Measurements from ENCODE around the gene BCKDHB. TPM values are rescaled to one million over a fixed set of nuclear protein-coding genes. Genes with fewer than 3 reads are reported as not detected.

BCKDHB gene
- polyA plus RNA-seq, 1 of the 3 experiments (the other 2 are of a cell fraction), result 19.9 TPM

DNA sequence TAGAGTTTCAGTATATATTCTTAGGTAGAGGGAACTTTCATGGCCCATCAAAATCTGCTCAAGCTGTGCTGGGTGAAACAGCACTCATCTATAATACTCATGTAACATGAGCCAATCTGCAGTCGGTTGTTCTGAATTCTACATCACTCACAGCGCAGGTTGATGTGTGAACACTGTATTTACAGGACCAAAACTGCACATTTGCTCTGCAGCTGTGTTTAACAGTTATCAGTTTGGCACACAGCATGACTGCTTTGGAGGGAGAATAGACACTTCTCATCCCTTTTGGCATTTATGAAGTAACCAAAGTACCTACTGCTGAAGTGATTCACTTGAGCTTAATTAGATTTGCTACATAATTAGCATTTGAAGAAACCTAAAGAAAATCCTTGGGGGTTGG, 225.1 kb downstream of the BCKDHB start:
- ChIA-PET CTCF (no interaction called here), POLR2A (no interaction called here)
- H3K4me1 ChIP-seq (ENCODE audit: control insufficient read depth in 1 of 2, insufficient read depth in 2 of 2, low read depth in 1 of 2, low read length in 1 of 2), result peaks cover 8 to 14% of the 10 kb centered on the region in 2 experiments; a peak in 3 of 4 replicates
- no peaks in the 10 kb centered on the region for H3K9me2 ChIP-seq
- H3K9ac ChIP-seq, result no peak overlapping the region
- no peaks in the 10 kb centered on the region for H3K9me3 ChIP-seq
- no peak overlapping the region for H3K4me2 ChIP-seq
- DNase-seq, result no peak
- no peak overlapping the region for H2AFZ ChIP-seq (ENCODE audit: low read depth)
- 75% methylated on average over 2 of the region's 2 CpGs for WGBS (ENCODE audit: low lambda C conversion rate)
- H3K36me3 ChIP-seq (replicated peaks in 1 of 2; ENCODE audit: control insufficient read depth in 1 of 2, insufficient read depth in 2 of 2, low read length in 1 of 2), result no peaks in the 10 kb centered on the region
- H3K27ac ChIP-seq (ENCODE audit: low read depth in 2 of 2, low read length in 1 of 2), result no peak overlapping the region
- H4K20me1 ChIP-seq (ENCODE audit: insufficient read depth), result no peaks in the 10 kb centered on the region
- no peak overlapping the region for H3K4me3 ChIP-seq (ENCODE audit: low read depth in 2 of 2, low read length in 1 of 2)
- TF ChIP-seq, protein P1, sequence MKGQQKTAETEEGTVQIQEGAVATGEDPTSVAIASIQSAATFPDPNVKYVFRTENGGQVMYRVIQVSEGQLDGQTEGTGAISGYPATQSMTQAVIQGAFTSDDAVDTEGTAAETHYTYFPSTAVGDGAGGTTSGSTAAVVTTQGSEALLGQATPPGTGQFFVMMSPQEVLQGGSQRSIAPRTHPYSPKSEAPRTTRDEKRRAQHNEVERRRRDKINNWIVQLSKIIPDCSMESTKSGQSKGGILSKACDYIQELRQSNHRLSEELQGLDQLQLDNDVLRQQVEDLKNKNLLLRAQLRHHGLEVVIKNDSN (IDR thresholded peaks at IDR 0.05; ENCODE audit: borderline replicate concordance, low read depth), result no peak
- TF ChIP-seq RFX5 (IDR thresholded peaks at IDR 0.05; ENCODE audit: low read length), result no peak
- TF ChIP-seq GATA2 (CRISPR knock-in tag; IDR thresholded peaks at IDR 0.05), result no peak
- TF ChIP-seq EZH2phosphoT487 (IDR thresholded peaks at IDR 0.05; ENCODE audit: borderline replicate concordance, low read depth), result no peak
- no peak for TF ChIP-seq POLR2AphosphoS5 (IDR thresholded peaks at IDR 0.05; ENCODE audit: low read depth, low read length)
- no peak for TF ChIP-seq JUND (IDR thresholded peaks at IDR 0.05)
- no peak for TF ChIP-seq CHD2 (IDR thresholded peaks at IDR 0.05; ENCODE audit: low read length, partially characterized antibody)
- TF ChIP-seq TEAD4 (IDR thresholded peaks at IDR 0.05; ENCODE audit: borderline replicate concordance, insufficient read depth), result no peak
- TF ChIP-seq, protein P2, sequence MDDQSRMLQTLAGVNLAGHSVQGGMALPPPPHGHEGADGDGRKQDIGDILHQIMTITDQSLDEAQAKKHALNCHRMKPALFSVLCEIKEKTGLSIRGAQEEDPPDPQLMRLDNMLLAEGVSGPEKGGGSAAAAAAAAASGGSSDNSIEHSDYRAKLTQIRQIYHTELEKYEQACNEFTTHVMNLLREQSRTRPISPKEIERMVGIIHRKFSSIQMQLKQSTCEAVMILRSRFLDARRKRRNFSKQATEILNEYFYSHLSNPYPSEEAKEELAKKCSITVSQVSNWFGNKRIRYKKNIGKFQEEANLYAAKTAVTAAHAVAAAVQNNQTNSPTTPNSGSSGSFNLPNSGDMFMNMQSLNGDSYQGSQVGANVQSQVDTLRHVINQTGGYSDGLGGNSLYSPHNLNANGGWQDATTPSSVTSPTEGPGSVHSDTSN (IDR thresholded peaks at IDR 0.05), result no peak
- TF ChIP-seq, protein P3, sequence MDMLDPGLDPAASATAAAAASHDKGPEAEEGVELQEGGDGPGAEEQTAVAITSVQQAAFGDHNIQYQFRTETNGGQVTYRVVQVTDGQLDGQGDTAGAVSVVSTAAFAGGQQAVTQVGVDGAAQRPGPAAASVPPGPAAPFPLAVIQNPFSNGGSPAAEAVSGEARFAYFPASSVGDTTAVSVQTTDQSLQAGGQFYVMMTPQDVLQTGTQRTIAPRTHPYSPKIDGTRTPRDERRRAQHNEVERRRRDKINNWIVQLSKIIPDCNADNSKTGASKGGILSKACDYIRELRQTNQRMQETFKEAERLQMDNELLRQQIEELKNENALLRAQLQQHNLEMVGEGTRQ (IDR thresholded peaks at IDR 0.05; ENCODE audit: borderline replicate concordance, low read depth, low read length), result no peak
- no peak for TF ChIP-seq FOSL2 (IDR thresholded peaks at IDR 0.05; ENCODE audit: borderline replicate concordance, low read depth)
- TF ChIP-seq EP300 (IDR thresholded peaks at IDR 0.05; ENCODE audit: borderline replicate concordance in 1 of 2, low read depth in 1 of 2, low read length in 1 of 2), result no peak
- no peak for TF ChIP-seq FOXM1 (IDR thresholded peaks at IDR 0.05; ENCODE audit: low read depth)
- TF ChIP-seq RXRA (IDR thresholded peaks at IDR 0.05; ENCODE audit: borderline replicate concordance, low read depth), result no peak
- TF ChIP-seq, protein P4, sequence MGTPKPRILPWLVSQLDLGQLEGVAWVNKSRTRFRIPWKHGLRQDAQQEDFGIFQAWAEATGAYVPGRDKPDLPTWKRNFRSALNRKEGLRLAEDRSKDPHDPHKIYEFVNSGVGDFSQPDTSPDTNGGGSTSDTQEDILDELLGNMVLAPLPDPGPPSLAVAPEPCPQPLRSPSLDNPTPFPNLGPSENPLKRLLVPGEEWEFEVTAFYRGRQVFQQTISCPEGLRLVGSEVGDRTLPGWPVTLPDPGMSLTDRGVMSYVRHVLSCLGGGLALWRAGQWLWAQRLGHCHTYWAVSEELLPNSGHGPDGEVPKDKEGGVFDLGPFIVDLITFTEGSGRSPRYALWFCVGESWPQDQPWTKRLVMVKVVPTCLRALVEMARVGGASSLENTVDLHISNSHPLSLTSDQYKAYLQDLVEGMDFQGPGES (IDR thresholded peaks at IDR 0.05; ENCODE audit: low read depth, low read length), result no peak
- no peak for TF ChIP-seq FOXJ3 (CRISPR knock-in tag; IDR thresholded peaks at IDR 0.05)
- TF ChIP-seq NRF1 (IDR thresholded peaks at IDR 0.05; ENCODE audit: low read depth, low read length), result no peak
- no peaks in the 10 kb centered on the region for H3K27me3 ChIP-seq (ENCODE audit: insufficient read depth)
- H3K79me2 ChIP-seq (ENCODE audit: insufficient read depth), result no peaks in the 10 kb centered on the region
- H3F3A ChIP-seq (replicated peaks; ENCODE audit: insufficient read depth), result no peaks in the 10 kb centered on the region

All from SK-N-SH (cell line).